Measurements from ENCODE around the gene CD93. TPM values are rescaled to one million over a fixed set of nuclear protein-coding genes. Genes with fewer than 3 reads are reported as not detected.
A peak's percentile ranks its signal among the peaks of the same experiment; 100 is the strongest.

Gene CD93
- total RNA-seq, 1 donor from 2014 or later, result 1.0 TPM

- Histone ChIP-seq H3K27me3 (ENCODE audit: control insufficient read depth, insufficient read depth, low read length) (peaks cover 3% of the 10 kb centered on the region), H3K4me3 (ENCODE audit: low read depth, low read length) (no peak overlapping the region), H3K36me3 (ENCODE audit: control insufficient read depth, insufficient read depth, low read length) (no peaks in the 10 kb centered on the region)
- no peak for DNase-seq (ENCODE audit: low read depth)
- TF ChIP-seq CTCF (IDR thresholded peaks at IDR 0.05; ENCODE audit: insufficient read depth, low read length, poor library complexity, severe bottlenecking), result no peak
Observed at GRCh38 chr20:23082846-23083552, 3.1 kb downstream of the CD93 start.

- no peaks in the 10 kb centered on the region for H3K36me3 ChIP-seq (ENCODE audit: control insufficient read depth, insufficient read depth, low read length)
- H3K27me3 ChIP-seq (ENCODE audit: control insufficient read depth, insufficient read depth, low read length), result peaks cover 3% of the 10 kb centered on the region
- no peak for TF ChIP-seq CTCF (IDR thresholded peaks at IDR 0.05; ENCODE audit: insufficient read depth, low read length, poor library complexity, severe bottlenecking)
- DNase-seq (ENCODE audit: low read depth), result no peak
- no peak overlapping the region for H3K4me3 ChIP-seq (ENCODE audit: low read depth, low read length)
Observed at GRCh38 chr20:23081263-23081819, 4.8 kb downstream of the CD93 start.

- H3K36me3 ChIP-seq (ENCODE audit: control insufficient read depth, insufficient read depth, low read length), result no peaks in the 10 kb centered on the region
- no peak for TF ChIP-seq CTCF (IDR thresholded peaks at IDR 0.05; ENCODE audit: insufficient read depth, low read length, poor library complexity, severe bottlenecking)
- H3K27me3 ChIP-seq (ENCODE audit: control insufficient read depth, insufficient read depth, low read length), result peaks cover 3% of the 10 kb centered on the region
- DNase-seq (ENCODE audit: low read depth), result no peak
- H3K4me3 ChIP-seq (ENCODE audit: low read depth, low read length), result no peak overlapping the region
Observed at GRCh38 chr20:23080521-23080920, 5.6 kb downstream of the CD93 start.

- no peak for TF ChIP-seq CTCF (IDR thresholded peaks at IDR 0.05; ENCODE audit: insufficient read depth, low read length, poor library complexity, severe bottlenecking)
- peaks cover 3% of the 10 kb centered on the region for H3K27me3 ChIP-seq (ENCODE audit: control insufficient read depth, insufficient read depth, low read length)
- DNase-seq (ENCODE audit: low read depth), result no peak
- H3K4me3 ChIP-seq (ENCODE audit: low read depth, low read length), result no peak overlapping the region
- no peaks in the 10 kb centered on the region for H3K36me3 ChIP-seq (ENCODE audit: control insufficient read depth, insufficient read depth, low read length)
Observed at GRCh38 chr20:23079926-23080325, 6.2 kb downstream of the CD93 start.

GRCh38 chr20:23079016-23079351 lies 7.1 kb downstream of the CD93 start:
- peaks cover 3% of the 10 kb centered on the region for H3K27me3 ChIP-seq (ENCODE audit: control insufficient read depth, insufficient read depth, low read length)

More at GRCh38 chr20:23079016-23079351, 7.1 kb downstream of the CD93 start:
- no peaks in the 10 kb centered on the region for H3K36me3 ChIP-seq (ENCODE audit: control insufficient read depth, insufficient read depth, low read length)
- peak; percentile 10 for TF ChIP-seq CTCF (IDR thresholded peaks at IDR 0.05; ENCODE audit: insufficient read depth, low read length, poor library complexity, severe bottlenecking)
- no peak for DNase-seq (ENCODE audit: low read depth)
- H3K4me3 ChIP-seq (ENCODE audit: low read depth, low read length), result no peak overlapping the region
